B cell (primary cell): ENCODE results near the gene SLC30A7. TPM values are rescaled to one million over a fixed set of nuclear protein-coding genes. Genes with fewer than 3 reads are reported as not detected.
"Not testable (repeated sequence)": the region's sequence is repeated elsewhere in the genome, so short reads cannot be mapped to it uniquely, and the experiment has no call there.

ENCODE experiments used
- ATAC-seq: fragments of 200-7000 bp; cut with Tn5 transposase; one replicate; pipeline ENCODE4 v1.10.0; 2021; ENCODE audit warnings: low read depth, mild to moderate bottlenecking, moderate number of reproducible peaks, moderate library complexity
- CTCF ChIA-PET: fragments of 350-600 bp; sonication (Branson Sonifier 250); formaldehyde crosslinking; loops from one replicate; lab custom pipeline; 2021; ENCODE audit warnings: antibody characterized with exemption, inconsistent platforms; lab: Charles Lee
- POLR2A ChIA-PET: fragments of 350-600 bp; sonication (Branson Sonifier 250); formaldehyde crosslinking; loops from one replicate; lab custom pipeline; 2021; ENCODE audit warnings: antibody characterized with exemption; lab: Charles Lee
- DNase-seq: peaks from one replicate; pipeline ENCODE4 v3.0.0; 2013
- H2AFZ ChIP-seq: 2 replicates; pipeline ENCODE4 v1.6.1; 2012; ENCODE audit warnings: mild to moderate bottlenecking, low read depth, low read length; ENCODE audit not compliant: insufficient read depth, poor library complexity, severe bottlenecking
- H3K27ac ChIP-seq, 2 donors: 1 replicate in 1 of 2; 2 replicates in 1 of 2; pipeline ENCODE4 v1.5.1; 2012 to 2013; ENCODE audit warnings: low read length in 2 of 2, mild to moderate bottlenecking in 2 of 2, moderate library complexity in 1 of 2
- H3K27me3 ChIP-seq, 4 experiments: fragments of 200-600 bp in 1 of 4; sonication (generic) in 1 of 4; replicated peaks in 1 of 4; 1 replicate in 2 of 4; 2 replicates in 2 of 4; pipeline versions ENCODE4 v1.6.1 to v1.7.0; 2013 to 2016; ENCODE audit warnings: low read length in 3 of 4, mild to moderate bottlenecking in 2 of 4, mixed read lengths in 1 of 4, moderate library complexity in 1 of 4; ENCODE audit not compliant: insufficient read depth in 4 of 4, control insufficient read depth in 3 of 4; ENCODE audit errors: control extremely low read depth in 1 of 4
- H3K36me3 ChIP-seq, 2 experiments: replicated peaks in 1 of 2; 1 replicate in 1 of 2; 2 replicates in 1 of 2; pipeline versions ENCODE4 v1.6.1 to v1.7.1; 2013; ENCODE audit warnings: low read length in 1 of 2; ENCODE audit not compliant: insufficient read depth in 2 of 2, control insufficient read depth in 1 of 2; ENCODE audit errors: control extremely low read depth in 1 of 2, extremely low read depth in 1 of 2
- H3K4me1 ChIP-seq, 2 donors: fragments of 200-600 bp in 1 of 2; sonication (generic) in 1 of 2; 1 replicate in 1 of 2; 2 replicates in 1 of 2; pipeline versions ENCODE4 v1.5.1 to v1.6.1; 2013 to 2017; ENCODE audit warnings: low read length in 2 of 2; ENCODE audit not compliant: control insufficient read depth in 2 of 2, insufficient read depth in 2 of 2
- H3K4me2 ChIP-seq: replicated peaks from 2 replicates; pipeline ENCODE3; 2012; ENCODE audit warnings: mild to moderate bottlenecking, low read depth, low read length; ENCODE audit not compliant: poor library complexity, severe bottlenecking
- H3K4me3 ChIP-seq, 5 experiments: fragments of 200-600 bp in 1 of 5; sonication (generic) in 1 of 5; 1 replicate in 3 of 5; 2 replicates in 2 of 5; pipeline versions ENCODE4 v1.5.1 to v1.7.0; 2011 to 2016; ENCODE audit warnings: low read length in 4 of 5, mild to moderate bottlenecking in 4 of 5, low read depth in 2 of 5, control low read depth in 1 of 5, moderate library complexity in 1 of 5; ENCODE audit not compliant: insufficient read depth in 1 of 5; ENCODE audit errors: control extremely low read depth in 1 of 5, extremely low read depth in 1 of 5
- H3K79me2 ChIP-seq: fragments of 200-600 bp; sonication (generic); one replicate; pipeline ENCODE4 v1.6.0; 2016; ENCODE audit warnings: low read length; ENCODE audit not compliant: control insufficient read depth, insufficient read depth
- H3K9ac ChIP-seq: fragments of 200-600 bp; sonication (generic); 2 replicates; pipeline ENCODE4 v1.6.1; 2017; ENCODE audit warnings: mild to moderate bottlenecking, low read length, moderate library complexity
- H3K9me3 ChIP-seq, 3 donors: one replicate each; pipeline versions ENCODE4 v1.6.1 to v1.7.1; 2013; ENCODE audit warnings: low read length in 2 of 3; ENCODE audit not compliant: control insufficient read depth in 2 of 3, insufficient read depth in 1 of 3; ENCODE audit errors: control extremely low read depth in 1 of 3
- H4K20me1 ChIP-seq: 2 replicates; pipeline ENCODE4 v1.6.0; 2012; ENCODE audit warnings: mild to moderate bottlenecking, low read length; ENCODE audit not compliant: insufficient read depth, control insufficient read depth, poor library complexity, severe bottlenecking
- H3K27ac Mint-ChIP-seq: one replicate; pipeline ENCODE4 v1.8.0; 2021; ENCODE audit warnings: mixed read lengths
- H3K27me3 Mint-ChIP-seq: one replicate; pipeline ENCODE4 v1.8.0; 2021; ENCODE audit warnings: mixed read lengths
- H3K4me1 Mint-ChIP-seq: one replicate; pipeline ENCODE4 v1.8.0; 2021; ENCODE audit warnings: mixed read lengths
- H3K4me3 Mint-ChIP-seq: one replicate; pipeline ENCODE4 v1.8.0; 2021; ENCODE audit warnings: mixed read lengths
- H3K9me3 Mint-ChIP-seq: one replicate; pipeline ENCODE4 v1.8.0; 2022; ENCODE audit warnings: mixed read lengths; ENCODE audit not compliant: insufficient read depth
- WGBS: methylation state at CpG from one replicate; pipeline ENCODE4 v1.1.5; 2013; ENCODE audit warnings: missing lambda C conversion rate; ENCODE audit not compliant: insufficient coverage; 5-methylcytosine and 5-hydroxymethylcytosine counted together
- intact Hi-C: fragments of 100-400 bp; cut with micrococcal nuclease; formaldehyde crosslinking; loops from one replicate; pipeline ENCODE4 v1.10.0; 2022
- polyA plus RNA-seq: library from polyadenylated mRNA; depleted of rRNA; stranded (reverse); fragments of >200 nt; gene quantifications from 2 replicates; pipeline ENCODE4 v1.2.3, GENCODE V29; 2012
- total RNA-seq, 2 donors: library from RNA; stranded (reverse); fragments of 120-200 nt in 1 of 2; gene quantifications; 1 replicate in 1 of 2; 2 replicates in 1 of 2; pipeline versions ENCODE4 v1.2.3 to v1.2.4, GENCODE V29; 2013 to 2022

SLC30A7 gene
- total and polyA plus RNA-seq, 2 donors (not counting 1 experiment from before 2014, with no cell fraction given): 5.2 to 28.6 TPM

GRCh38 chr1:100947816-100948215, 51.9 kb downstream of the SLC30A7 start:
- H3K27me3 Mint-ChIP-seq, H2AFZ ChIP-seq, DNase-seq, H3K36me3 ChIP-seq, H3K27ac ChIP-seq, H3K4me3 ChIP-seq, POLR2A ChIA-PET, H4K20me1 ChIP-seq, H3K4me2 ChIP-seq, H3K27me3 ChIP-seq, H3K79me2 ChIP-seq, H3K9me3 Mint-ChIP-seq, H3K9ac ChIP-seq, ATAC-seq, H3K4me3 Mint-ChIP-seq: not testable (repeated sequence)
- intact Hi-C loops: loop anchor here (2.0 kb wide), 1 partner anchor 51 kb away; the partner anchor contains the start of gene SLC30A7
- CTCF ChIA-PET: interaction anchor here (1.4 kb wide), 1 partner anchor 301 kb away, joined by 4 read pairs; no protein-coding TSS in a partner anchor
- H3K4me1 Mint-ChIP-seq: peaks cover 64% of the 10 kb centered on the region
- H3K27ac Mint-ChIP-seq: peak overlapping the region; percentile 21
- Histone ChIP-seq H3K4me1 (peaks cover 33 to 38% of the 10 kb centered on the region in 2 donors), H3K9me3 (peaks cover 2 to 12% (median 7%) of the 10 kb centered on the region in 3 donors)
- no CpG with 5 or more reads among the region's 3 CpGs for WGBS

DNA sequence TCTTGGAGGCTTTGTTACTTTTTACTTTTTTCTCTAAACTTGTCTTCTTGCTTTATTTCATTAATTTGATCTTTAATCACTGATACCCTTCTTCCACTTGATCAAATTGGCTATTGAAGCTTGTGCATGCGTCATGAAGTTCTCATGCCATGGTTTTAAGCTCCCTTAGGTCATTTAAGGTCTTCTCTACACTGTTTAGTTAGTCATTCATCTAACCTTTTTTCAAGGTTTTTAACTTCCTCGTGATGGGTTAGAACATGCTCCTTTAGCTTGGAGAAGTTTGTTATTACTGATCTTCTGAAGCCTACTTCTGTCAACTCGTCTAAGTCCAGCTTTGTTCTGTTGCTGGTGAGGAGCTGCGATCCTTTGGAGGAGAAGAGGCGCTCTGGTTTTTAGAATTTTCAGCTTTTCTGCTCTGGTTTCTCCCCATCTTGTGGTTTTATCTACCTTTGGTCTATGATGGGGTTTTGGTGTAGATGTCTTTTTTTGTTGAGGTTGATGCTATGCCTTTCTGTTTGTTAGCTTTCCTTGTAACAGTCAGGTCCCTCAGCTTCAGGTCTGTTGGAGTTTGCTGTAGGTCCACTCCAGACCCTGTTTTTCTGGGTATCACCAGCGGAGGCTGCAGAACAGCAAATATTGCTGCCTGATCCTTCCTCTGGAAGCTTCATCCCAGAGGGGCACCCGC, 53.0 kb downstream of the SLC30A7 start:
- not testable (repeated sequence) for H3K27me3 ChIP-seq, H3K9me3 Mint-ChIP-seq, H4K20me1 ChIP-seq, DNase-seq, H3K79me2 ChIP-seq, H3K36me3 ChIP-seq, H3K27me3 Mint-ChIP-seq, ATAC-seq
- POLR2A ChIA-PET: interaction anchor here (1.0 to 1.7 kb wide), 2 partner anchors 290 to 340 kb away, joined by 3 to 6 read pairs; no protein-coding TSS in a partner anchor
- intact Hi-C loops: loop anchor here (2.0 kb wide), 1 partner anchor 52 kb away; the partner anchor contains the start of gene SLC30A7
- H3K27ac ChIP-seq: peak overlapping the region; percentile 52 to 53
- Mint-ChIP-seq H3K4me1 (peaks cover 60% of the 10 kb centered on the region), H3K27ac (peak overlapping the region; percentile 91), H3K4me3 (peak overlapping the region; percentile 67)
- peaks cover 33% of the 10 kb centered on the region in 2 donors for H3K4me1 ChIP-seq
- H3K4me3 ChIP-seq: peak overlapping the region in 1 of 5 experiments; percentile 44
- peaks cover 2 to 11% (median 7%) of the 10 kb centered on the region in 3 donors for H3K9me3 ChIP-seq
- H2AFZ ChIP-seq: peak overlapping the region; percentile 59
- CTCF ChIA-PET: interaction anchor here (1.4 to 3.0 kb wide), 3 partner anchors 290 to 339 kb away, joined by 4 to 17 read pairs (median 9); no protein-coding TSS in a partner anchor
- WGBS: 94% methylated on average over 4 of the region's 7 CpGs
- peak overlapping the region; percentile 36 for H3K4me2 ChIP-seq
- H3K9ac ChIP-seq: peak overlapping the region; percentile 29

DNA sequence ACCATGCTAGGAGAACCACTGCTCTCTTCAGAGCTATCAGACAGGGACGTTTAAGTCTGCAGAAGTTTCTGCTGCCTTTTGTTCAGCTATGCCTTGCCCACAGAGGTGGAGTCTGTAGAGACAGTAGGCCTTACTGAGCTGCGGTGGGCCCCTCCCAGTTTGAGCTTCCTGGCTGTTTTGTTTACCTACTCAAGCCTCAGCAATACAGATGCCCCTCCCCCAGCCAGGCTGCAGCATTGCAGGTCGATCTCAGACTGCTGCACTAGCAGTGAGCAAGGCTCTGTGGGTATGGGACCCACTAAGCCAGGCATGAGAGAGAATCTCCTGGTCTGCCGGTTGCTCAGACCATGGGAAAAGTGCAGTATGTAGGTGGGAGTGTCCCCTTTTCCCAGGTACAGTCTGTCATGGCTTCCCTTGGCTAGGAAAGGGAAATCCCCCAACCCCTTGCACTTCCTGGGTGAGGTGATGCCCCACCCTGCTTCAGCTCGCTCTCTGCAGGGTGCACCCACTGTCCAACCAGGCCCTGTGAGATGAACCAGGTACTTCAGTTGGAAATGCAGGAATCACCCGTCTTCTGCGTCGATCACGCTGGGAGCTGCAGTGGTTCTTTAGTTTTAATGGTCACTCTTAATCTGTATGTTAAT, 53.7 kb downstream of the SLC30A7 start:
- not testable (repeated sequence) for H3K27me3 ChIP-seq, H3K36me3 ChIP-seq, H3K79me2 ChIP-seq, H3K27me3 Mint-ChIP-seq, H4K20me1 ChIP-seq, H3K9me3 Mint-ChIP-seq, H3K9me3 ChIP-seq
- peak overlapping the region; percentile 52 to 53 for H3K27ac ChIP-seq
- H3K4me2 ChIP-seq: peak overlapping the region; percentile 36
- 6% methylated on average over 2 of the region's 9 CpGs for WGBS
- ChIA-PET CTCF (interaction anchor here (1.4 to 3.0 kb wide), 3 partner anchors 12 to 339 kb away, joined by 3 to 17 read pairs (median 9); no protein-coding TSS in a partner anchor), POLR2A (interaction anchor here (1.0 to 1.7 kb wide), 3 partner anchors 289 to 360 kb away, joined by 3 to 6 read pairs (median 3); no protein-coding TSS in a partner anchor)
- peaks cover 60% of the 10 kb centered on the region for H3K4me1 Mint-ChIP-seq
- intact Hi-C loops: loop anchor here (2.0 kb wide), 1 partner anchor 53 kb away; the partner anchor contains the start of gene SLC30A7
- H3K4me3 Mint-ChIP-seq: peak overlapping the region; percentile 67
- H3K4me3 ChIP-seq: peak overlapping the region in 3 of 5 experiments; percentile 3 to 44 (median 21)
- peak; percentile 85 for DNase-seq
- ATAC-seq: peak; percentile 99
- H2AFZ ChIP-seq: peak overlapping the region; percentile 59
- H3K27ac Mint-ChIP-seq: peak overlapping the region; percentile 91
- H3K9ac ChIP-seq: peak overlapping the region; percentile 29
- H3K4me1 ChIP-seq: peaks cover 33% of the 10 kb centered on the region in 2 donors
